Measurements from ENCODE around the gene B3GNT9.

The B3GNT9 gene

GRCh38 chr16:67184995-67185650, 34.3 kb upstream of the B3GNT9 start:
- DNase-seq: peak; percentile 75 to 77

- no peak for DNase-seq
Observed at GRCh38 chr16:67184453-67184994, 33.7 kb upstream of the B3GNT9 start.

- DNase-seq: peak; percentile 98 to 99
Observed at GRCh38 chr16:67183627-67184452, 33.0 kb upstream of the B3GNT9 start, which contains the start of gene MATCAP1. MATCAP1 (minus strand) TSS chr16:67183963; CDS start chr16:67180610, 3,353 bp downstream.

- DNase-seq: no peak
Observed at GRCh38 chr16:67183284-67183626, 32.5 kb upstream of the B3GNT9 start.

- DNase-seq: no peak
Observed at GRCh38 chr16:67182288-67182687, 31.5 kb upstream of the B3GNT9 start.

- DNase-seq: no peak
Observed at GRCh38 chr16:67181346-67181745, 30.5 kb upstream of the B3GNT9 start.

- DNase-seq: no peak
Observed at GRCh38 chr16:67180166-67180565, 29.4 kb upstream of the B3GNT9 start.

- peak; percentile 44 to 48 for DNase-seq
Observed at GRCh38 chr16:67179421-67180080, 28.8 kb upstream of the B3GNT9 start.

- DNase-seq: peak; percentile 37 to 55
Observed at GRCh38 chr16:67177743-67178699, 27.2 kb upstream of the B3GNT9 start.

GRCh38 chr16:67176662-67177061, 25.9 kb upstream of the B3GNT9 start:
- DNase-seq: no peak

GRCh38 chr16:67174706-67175231, 24.0 kb upstream of the B3GNT9 start:
- no peak for DNase-seq

GRCh38 chr16:67173808-67174705, 23.3 kb upstream of the B3GNT9 start:
- peak; percentile 54 to 71 for DNase-seq

- DNase-seq: no peak
Observed at GRCh38 chr16:67173323-67173722, 22.5 kb upstream of the B3GNT9 start.

- DNase-seq: no peak
Observed at GRCh38 chr16:67170949-67171649, 20.3 kb upstream of the B3GNT9 start.

- no peak for DNase-seq
Observed at GRCh38 chr16:67170168-67170948, 19.6 kb upstream of the B3GNT9 start, which contains the start of gene NOL3. NOL3 (plus strand) TSS chr16:67170538.

GRCh38 chr16:67169642-67170167, 18.9 kb upstream of the B3GNT9 start:
- peak in 1 of 2 experiments; percentile 21 for DNase-seq

GRCh38 chr16:67169011-67169451, 18.2 kb upstream of the B3GNT9 start:
- DNase-seq: no peak

- no peak for DNase-seq
Observed at GRCh38 chr16:67167588-67167987, 16.8 kb upstream of the B3GNT9 start.

GRCh38 chr16:67166598-67167168, 15.9 kb upstream of the B3GNT9 start:
- no peak for DNase-seq

All from Kasumi-1 (cell line).